Keratinocyte (primary cell): ENCODE data around the gene BLACAT1. TPM values are rescaled to one million over a fixed set of nuclear protein-coding genes. Genes with fewer than 3 reads are reported as not detected.

Experiments used
- DNase-seq: peaks from one replicate; pipeline ENCODE4 v3.0.0-alpha.2; 2011; ENCODE audit warnings: low read depth, missing footprints, low spot score
- FAIRE-seq: peaks from 2 replicates; lab custom pipeline; 2011; peaks lifted over from hg19 to GRCh38; lab: Jason Lieb, UNC
- H2AFZ ChIP-seq: 2 replicates; pipeline ENCODE4 v1.6.0; 2012; ENCODE audit warnings: low read length, control low read depth, inconsistent platforms; ENCODE audit not compliant: control insufficient read depth
- H3K27ac ChIP-seq: 2 replicates; pipeline ENCODE4 v1.5.1; 2011; ENCODE audit warnings: low read length; ENCODE audit not compliant: control insufficient read depth, insufficient read depth
- H3K27me3 ChIP-seq: 3 replicates; pipeline ENCODE4 v1.6.0; 2011; ENCODE audit warnings: low read length; ENCODE audit not compliant: control insufficient read depth, insufficient read depth; ENCODE audit errors: extremely low read depth
- H3K36me3 ChIP-seq, 2 experiments: 2 replicates in 1 of 2; 3 replicates in 1 of 2; pipeline ENCODE4 v1.5.1; 2011; ENCODE audit warnings: low read length in 2 of 2, mild to moderate bottlenecking in 1 of 2; ENCODE audit not compliant: control insufficient read depth in 2 of 2, insufficient read depth in 2 of 2; ENCODE audit errors: extremely low read depth in 1 of 2
- H3K4me1 ChIP-seq: 3 replicates; pipeline ENCODE4 v1.5.1; 2011; ENCODE audit warnings: low read length; ENCODE audit not compliant: control insufficient read depth, insufficient read depth; ENCODE audit errors: extremely low read depth
- H3K4me2 ChIP-seq: 3 replicates; pipeline ENCODE4 v1.6.0; 2011; ENCODE audit warnings: low read depth, low read length; ENCODE audit not compliant: control insufficient read depth, insufficient read depth; ENCODE audit errors: extremely low read depth
- H3K4me3 ChIP-seq, 3 experiments: fragments of 200-600 bp in 1 of 3; sonication (generic) in 1 of 3; 2 replicates in 2 of 3; 3 replicates in 1 of 3; pipeline ENCODE4 v1.5.1; 2011 to 2016; ENCODE audit warnings: low read length in 3 of 3, mild to moderate bottlenecking in 3 of 3, control low read depth in 2 of 3, inconsistent platforms in 1 of 3, low read depth in 1 of 3, mixed read lengths in 1 of 3, mixed run types in 1 of 3, moderate library complexity in 1 of 3; ENCODE audit not compliant: control insufficient read depth in 2 of 3, insufficient read depth in 2 of 3; ENCODE audit errors: extremely low read depth in 1 of 3
- H3K79me2 ChIP-seq: 2 replicates; pipeline ENCODE4 v1.6.0; 2012; ENCODE audit warnings: low read length; ENCODE audit not compliant: control insufficient read depth, insufficient read depth
- H3K9ac ChIP-seq: 3 replicates; pipeline ENCODE4 v1.6.0; 2011; ENCODE audit warnings: low read length; ENCODE audit not compliant: control insufficient read depth, insufficient read depth; ENCODE audit errors: extremely low read depth
- H3K9me1 ChIP-seq: 3 replicates; pipeline ENCODE4 v1.6.0; 2011; ENCODE audit warnings: low read length; ENCODE audit not compliant: control insufficient read depth, insufficient read depth; ENCODE audit errors: extremely low read depth
- H3K9me3 ChIP-seq: 2 replicates; pipeline ENCODE4 v1.5.1; 2012; ENCODE audit warnings: low read depth, low read length; ENCODE audit not compliant: control insufficient read depth
- H4K20me1 ChIP-seq: 3 replicates; pipeline ENCODE4 v1.6.0; 2011; ENCODE audit warnings: low read length; ENCODE audit not compliant: control insufficient read depth, insufficient read depth; ENCODE audit errors: extremely low read depth
- CTCF ChIP-seq, 3 experiments: IDR thresholded peaks in 1 of 3; conservative IDR thresholded peaks in 1 of 3; optimal IDR thresholded peaks in 1 of 3; 2 replicates in 2 of 3; 3 replicates in 1 of 3; pipeline versions ENCODE3 to v1.5.1; 2011; ENCODE audit warnings: low read length in 3 of 3, mild to moderate bottlenecking in 3 of 3, moderate library complexity in 2 of 3, control low read depth in 1 of 3, inconsistent platforms in 1 of 3; ENCODE audit not compliant: insufficient read depth in 2 of 3; ENCODE audit errors: extremely low read depth in 1 of 3
- EZH2 ChIP-seq: IDR thresholded peaks from one replicate; pipeline ENCODE4 v1.6.1; 2012; ENCODE audit warnings: inconsistent platforms, mild to moderate bottlenecking, low read length, moderate library complexity
- dilution Hi-C: fragments of 300-500 bp; cut with MboI; formaldehyde crosslinking; loops from one replicate; pipeline ENCODE4 v1.7.0; 2020; ENCODE audit warnings: low sequenced_read_pairs; ENCODE audit not compliant: extremely low pct_ligation_motif_present
- polyA plus RNA-seq, 5 experiments: library from polyadenylated mRNA; depleted of rRNA in 3 of 5; stranded (reverse) in 3 of 5; stranded (forward) in 1 of 5; unstranded in 1 of 5; fragments of >200 nt; gene quantifications; 1 replicate in 1 of 5; 2 replicates in 3 of 5; 3 replicates in 1 of 5; pipeline versions ENCODE4 v1.2.1 to v1.2.3, GENCODE V29; 2011 to 2012; ENCODE audit warnings: missing spikeins in 2 of 5, low read depth in 1 of 5, low replicate concordance in 1 of 5

The BLACAT1 gene
- polyA plus RNA-seq, 1 donor (not counting 4 experiments of a cell fraction or from before 2014, with no cell fraction given), result 4.0 TPM

DNA sequence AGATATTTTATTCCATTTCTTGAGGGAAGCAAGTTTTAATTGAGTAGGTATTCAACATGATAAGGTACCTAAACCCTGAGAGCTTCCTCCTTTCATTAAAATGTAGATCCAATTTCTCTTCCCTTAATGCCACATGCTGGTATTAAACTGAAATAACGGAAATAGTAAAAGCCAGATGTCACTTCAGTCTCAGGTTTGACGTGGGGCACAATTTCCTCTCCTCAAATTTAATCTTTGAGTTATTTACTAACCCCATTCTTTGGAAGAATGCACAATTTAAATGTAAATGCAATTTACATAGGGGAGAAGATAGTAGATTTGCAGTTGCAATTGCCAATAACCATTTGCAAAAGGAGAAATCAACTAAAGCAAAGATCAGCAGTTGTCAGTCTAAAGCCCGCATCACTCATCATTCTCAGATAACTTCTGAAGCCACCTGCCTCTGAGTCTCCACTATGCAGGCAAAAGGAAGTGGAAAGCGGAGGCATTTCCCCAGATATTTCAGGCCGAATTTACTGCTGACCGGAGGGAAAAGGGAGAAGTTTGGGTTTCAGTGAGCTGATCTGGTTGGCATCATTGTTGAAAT, 31.9 kb downstream of the BLACAT1 start:
- H2AFZ ChIP-seq, result no peak overlapping the region
- no peaks in the 10 kb centered on the region for H4K20me1 ChIP-seq
- H3K27me3 ChIP-seq, result peaks cover 41% of the 10 kb centered on the region
- FAIRE-seq, result no peak
- DNase-seq, result no peak
- dilution Hi-C loops, result no loop called here
- H3K4me2 ChIP-seq, result no peak overlapping the region
- no peaks in the 10 kb centered on the region for H3K36me3 ChIP-seq
- H3K27ac ChIP-seq, result no peak overlapping the region
- no peaks in the 10 kb centered on the region for H3K4me1 ChIP-seq
- no peak overlapping the region for H3K4me3 ChIP-seq
- no peaks in the 10 kb centered on the region for H3K9me3 ChIP-seq
- H3K9ac ChIP-seq, result no peak overlapping the region
- no peaks in the 10 kb centered on the region for H3K9me1 ChIP-seq
- no peaks in the 10 kb centered on the region for H3K79me2 ChIP-seq
- TF ChIP-seq EZH2 (no peak), CTCF (optimal IDR thresholded peaks at IDR 0.05 in 1 of 3, IDR thresholded peaks at IDR 0.05 in 1 of 3, conservative IDR thresholded peaks at IDR 0.05 in 1 of 3; ENCODE audit: extremely low read depth in 1 of 3, insufficient read depth in 2 of 3, low read length in 3 of 3) (no peak)

GRCh38 chr1:205422993-205423642, 32.7 kb downstream of the BLACAT1 start:
- Histone ChIP-seq H3K36me3 (no peaks in the 10 kb centered on the region), H3K27me3 (peaks cover 40% of the 10 kb centered on the region), H3K4me2 (no peak overlapping the region), H4K20me1 (no peaks in the 10 kb centered on the region), H3K4me1 (no peaks in the 10 kb centered on the region), H3K9me1 (no peaks in the 10 kb centered on the region), H3K9ac (no peak overlapping the region), H3K79me2 (no peaks in the 10 kb centered on the region), H3K4me3 (no peak overlapping the region), H2AFZ (no peak overlapping the region), H3K27ac (no peak overlapping the region), H3K9me3 (no peaks in the 10 kb centered on the region)
- TF ChIP-seq EZH2, result no peak
- no peak for TF ChIP-seq CTCF (optimal IDR thresholded peaks at IDR 0.05 in 1 of 3, IDR thresholded peaks at IDR 0.05 in 1 of 3, conservative IDR thresholded peaks at IDR 0.05 in 1 of 3; ENCODE audit: extremely low read depth in 1 of 3, insufficient read depth in 2 of 3, low read length in 3 of 3)
- dilution Hi-C loops, result no loop called here
- FAIRE-seq (no peak), DNase-seq (no peak)
